ENCODE results near the gene APOH. TPM values are rescaled to one million over a fixed set of nuclear protein-coding genes. Genes with fewer than 3 reads are reported as not detected.
A peak's percentile ranks its signal among the peaks of the same experiment; 100 is the strongest.

Gene APOH
- total and polyA plus RNA-seq, 4 donors = 0.39 to 15.4 (median 4.8) TPM

- H3K27ac ChIP-seq (ENCODE audit: low read depth in 1 of 2, low read length in 1 of 2) = peak overlapping the region in 1 of 2 donors; percentile 76
Observed at GRCh38 chr17:66192378-66192687, 36.9 kb downstream of the APOH start.

DNA sequence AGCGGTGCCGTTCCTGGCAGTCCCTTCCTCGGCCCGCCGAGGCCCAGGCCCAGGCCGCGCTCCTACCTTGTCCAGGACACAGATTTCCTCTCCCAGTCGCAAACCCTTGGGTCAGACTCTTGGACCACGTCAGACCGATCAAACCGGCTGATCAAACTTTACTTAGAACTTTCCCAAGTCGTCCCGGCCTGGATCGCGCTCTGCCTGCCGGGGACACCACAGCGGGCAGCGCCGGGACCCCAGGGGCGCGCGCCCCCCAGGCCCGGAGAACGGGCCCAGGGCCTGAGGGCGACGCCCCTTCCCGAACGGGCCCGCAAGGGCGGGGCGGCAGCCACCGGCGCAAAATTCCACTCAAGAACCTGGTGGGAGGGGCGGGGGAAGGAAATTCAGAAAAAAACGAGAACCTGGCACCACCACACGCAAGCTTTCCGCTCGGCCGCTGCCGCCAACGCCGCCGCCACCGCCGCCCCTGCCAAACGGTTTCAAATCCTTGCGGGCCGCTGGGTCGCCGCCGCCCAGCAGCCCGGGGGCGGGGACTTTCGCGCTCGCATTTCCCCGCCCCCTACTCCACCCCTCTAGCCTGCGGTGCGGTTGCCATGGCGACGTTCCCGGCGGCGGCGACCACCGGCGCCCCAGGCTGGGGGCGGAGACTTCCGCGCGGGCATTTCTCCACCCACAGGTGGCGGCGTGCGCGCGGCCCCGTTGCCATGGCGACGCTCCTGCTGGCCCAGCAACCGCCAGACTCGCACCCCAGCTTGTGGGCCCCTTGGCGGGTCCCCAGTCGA, 37.4 kb downstream of the APOH start, which contains the start of gene CEP112:
CEP112 (minus strand) TSS at position 541 of the 785 bp plus-strand sequence.
- 0 to 1% methylated on average over 78 to 83 of the region's 83 CpGs for WGBS, 2 donors
- H3K4me3 ChIP-seq = peak within 1 kb of the TSS; percentile 68
- peak within 1 kb of the TSS; percentile 32 to 49 for H3K9ac ChIP-seq (ENCODE audit: insufficient read depth in 1 of 2, low read length in 2 of 2)
- DNase-seq (peak; percentile 91 to 95 (median 95)), ATAC-seq (ENCODE audit: insufficient read depth, low FRiP score) (peak; percentile 84)
- H3K9me3 ChIP-seq (ENCODE audit: control insufficient read depth in 4 of 4, insufficient read depth in 3 of 4, low read length in 3 of 4) = no peaks in the 10 kb centered on the region
- H3K4me1 ChIP-seq (ENCODE audit: control insufficient read depth in 5 of 5, insufficient read depth in 5 of 5, low read length in 5 of 5) = peaks cover 0 to 14% (median 0%) of the 10 kb centered on the region in 5 donors
- H3K36me3 ChIP-seq (ENCODE audit: control insufficient read depth in 4 of 4, insufficient read depth in 4 of 4, low read length in 4 of 4) = peaks cover 0 to 4% (median 0%) of the 10 kb centered on the region in 4 donors
- TF ChIP-seq, protein P1, sequence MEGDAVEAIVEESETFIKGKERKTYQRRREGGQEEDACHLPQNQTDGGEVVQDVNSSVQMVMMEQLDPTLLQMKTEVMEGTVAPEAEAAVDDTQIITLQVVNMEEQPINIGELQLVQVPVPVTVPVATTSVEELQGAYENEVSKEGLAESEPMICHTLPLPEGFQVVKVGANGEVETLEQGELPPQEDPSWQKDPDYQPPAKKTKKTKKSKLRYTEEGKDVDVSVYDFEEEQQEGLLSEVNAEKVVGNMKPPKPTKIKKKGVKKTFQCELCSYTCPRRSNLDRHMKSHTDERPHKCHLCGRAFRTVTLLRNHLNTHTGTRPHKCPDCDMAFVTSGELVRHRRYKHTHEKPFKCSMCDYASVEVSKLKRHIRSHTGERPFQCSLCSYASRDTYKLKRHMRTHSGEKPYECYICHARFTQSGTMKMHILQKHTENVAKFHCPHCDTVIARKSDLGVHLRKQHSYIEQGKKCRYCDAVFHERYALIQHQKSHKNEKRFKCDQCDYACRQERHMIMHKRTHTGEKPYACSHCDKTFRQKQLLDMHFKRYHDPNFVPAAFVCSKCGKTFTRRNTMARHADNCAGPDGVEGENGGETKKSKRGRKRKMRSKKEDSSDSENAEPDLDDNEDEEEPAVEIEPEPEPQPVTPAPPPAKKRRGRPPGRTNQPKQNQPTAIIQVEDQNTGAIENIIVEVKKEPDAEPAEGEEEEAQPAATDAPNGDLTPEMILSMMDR (IDR thresholded peaks at IDR 0.05; ENCODE audit: control extremely low read depth, extremely low read depth) = no peak
- no peaks in the 10 kb centered on the region for H3K27me3 ChIP-seq (ENCODE audit: control insufficient read depth in 3 of 3, insufficient read depth in 3 of 3, low read length in 2 of 3)
- peak within 1 kb of the TSS; percentile 62 to 76 for H3K27ac ChIP-seq (ENCODE audit: low read depth in 1 of 2, low read length in 1 of 2)

More at GRCh38 chr17:66192378-66192687, 36.9 kb downstream of the APOH start:
- 4 to 6% methylated on average over 10 of the region's 10 CpGs for WGBS, 2 donors
- Histone ChIP-seq H3K27me3 (ENCODE audit: control insufficient read depth in 3 of 3, insufficient read depth in 3 of 3, low read length in 2 of 3) (no peaks in the 10 kb centered on the region), H3K36me3 (ENCODE audit: control insufficient read depth in 4 of 4, insufficient read depth in 4 of 4, low read length in 4 of 4) (peaks cover 0 to 4% (median 0%) of the 10 kb centered on the region in 4 donors), H3K4me1 (ENCODE audit: control insufficient read depth in 5 of 5, insufficient read depth in 5 of 5, low read length in 5 of 5) (peaks cover 0 to 14% (median 0%) of the 10 kb centered on the region in 5 donors), H3K4me3 (no peak overlapping the region), H3K9ac (ENCODE audit: insufficient read depth in 1 of 2, low read length in 2 of 2) (peak overlapping the region in 1 of 2 donors; percentile 49), H3K9me3 (ENCODE audit: control insufficient read depth in 4 of 4, insufficient read depth in 3 of 4, low read length in 3 of 4) (no peaks in the 10 kb centered on the region)
- DNase-seq (no peak), ATAC-seq (ENCODE audit: insufficient read depth, low FRiP score) (no peak)
- TF ChIP-seq, protein P1 (IDR thresholded peaks at IDR 0.05; ENCODE audit: control extremely low read depth, extremely low read depth) = no peak

- Histone ChIP-seq H3K27me3 (ENCODE audit: control insufficient read depth in 3 of 3, insufficient read depth in 3 of 3, low read length in 2 of 3) (no peaks in the 10 kb centered on the region), H3K36me3 (ENCODE audit: control insufficient read depth in 4 of 4, insufficient read depth in 4 of 4, low read length in 4 of 4) (peaks cover 0 to 4% (median 0%) of the 10 kb centered on the region in 4 donors), H3K9me3 (ENCODE audit: control insufficient read depth in 4 of 4, insufficient read depth in 3 of 4, low read length in 3 of 4) (no peaks in the 10 kb centered on the region), H3K4me3 (peak overlapping the region; percentile 68), H3K4me1 (ENCODE audit: control insufficient read depth in 5 of 5, insufficient read depth in 5 of 5, low read length in 5 of 5) (peaks cover 0 to 14% (median 0%) of the 10 kb centered on the region in 5 donors), H3K9ac (ENCODE audit: insufficient read depth in 1 of 2, low read length in 2 of 2) (peak overlapping the region; percentile 32 to 41), H3K27ac (ENCODE audit: low read depth in 1 of 2, low read length in 1 of 2) (peak overlapping the region; percentile 62 to 76)
- WGBS, 2 donors = 20 to 47% methylated on average over 16 of the region's 16 CpGs
- ATAC-seq (ENCODE audit: insufficient read depth, low FRiP score) (peak; percentile 10), DNase-seq (peak; percentile 14 to 55 (median 54))
- TF ChIP-seq, protein P1 (IDR thresholded peaks at IDR 0.05; ENCODE audit: control extremely low read depth, extremely low read depth) = no peak
Observed at GRCh38 chr17:66190738-66191592, 38.2 kb downstream of the APOH start.
